ENCODE measurements around the gene STK39.
"Not testable (repeated sequence)": the region's sequence is repeated elsewhere in the genome, so short reads cannot be mapped to it uniquely, and the experiment has no call there.

STK39 gene

GRCh38 chr2:168120730-168121129 is 126.7 kb downstream of the STK39 start:
- no peak for DNase-seq (ENCODE audit: low read depth, low spot score)
- H3K4me3 ChIP-seq (ENCODE audit: low read length) = no peak overlapping the region

GRCh38 chr2:168120310-168120709 is 127.1 kb downstream of the STK39 start:
- no peak for DNase-seq (ENCODE audit: low read depth, low spot score)
- no peak overlapping the region for H3K4me3 ChIP-seq (ENCODE audit: low read length)

GRCh38 chr2:168119515-168120141 is 127.8 kb downstream of the STK39 start:
- DNase-seq (ENCODE audit: low read depth, low spot score) = peak; percentile 68

GRCh38 chr2:168118733-168119514 is 128.5 kb downstream of the STK39 start:
- DNase-seq (ENCODE audit: low read depth, low spot score) = peak; percentile 54
- H3K4me3 ChIP-seq (ENCODE audit: low read length) = no peak overlapping the region

More at GRCh38 chr2:168119515-168120141, 127.8 kb downstream of the STK39 start:
- no peak overlapping the region for H3K4me3 ChIP-seq (ENCODE audit: low read length)

- H3K4me3 ChIP-seq (ENCODE audit: low read length) = no peak overlapping the region
Observed at GRCh38 chr2:168116448-168116847, 130.9 kb downstream of the STK39 start.

GRCh38 chr2:168114619-168115018 is 132.8 kb downstream of the STK39 start:
- no peak overlapping the region for H3K4me3 ChIP-seq (ENCODE audit: low read length)
- no peak for DNase-seq (ENCODE audit: low read depth, low spot score)

More at GRCh38 chr2:168116448-168116847, 130.9 kb downstream of the STK39 start:
- DNase-seq (ENCODE audit: low read depth, low spot score) = no peak

- DNase-seq (ENCODE audit: low read depth, low spot score) = no peak
- H3K4me3 ChIP-seq (ENCODE audit: low read length) = no peak overlapping the region
Observed at GRCh38 chr2:168114040-168114439, 133.4 kb downstream of the STK39 start.

- H3K4me3 ChIP-seq (ENCODE audit: low read length) = no peak overlapping the region
- DNase-seq (ENCODE audit: low read depth, low spot score) = no peak
Observed at GRCh38 chr2:168107322-168107721, 140.1 kb downstream of the STK39 start.

- no peak for DNase-seq (ENCODE audit: low read depth, low spot score)
- H3K4me3 ChIP-seq (ENCODE audit: low read length) = no peak overlapping the region
Observed at GRCh38 chr2:168105127-168105683, 142.2 kb downstream of the STK39 start.

- DNase-seq (ENCODE audit: low read depth, low spot score) = no peak
Observed at GRCh38 chr2:168097431-168097830, 150.0 kb downstream of the STK39 start.

GRCh38 chr2:168096158-168096557 is 151.2 kb downstream of the STK39 start:
- no peak overlapping the region for H3K4me3 ChIP-seq (ENCODE audit: low read length)
- DNase-seq (ENCODE audit: low read depth, low spot score) = no peak

More at GRCh38 chr2:168097431-168097830, 150.0 kb downstream of the STK39 start:
- H3K4me3 ChIP-seq (ENCODE audit: low read length) = no peak overlapping the region

GRCh38 chr2:168091986-168092385 is 155.4 kb downstream of the STK39 start:
- no peak overlapping the region for H3K4me3 ChIP-seq (ENCODE audit: low read length)
- no peak for DNase-seq (ENCODE audit: low read depth, low spot score)

GRCh38 chr2:168090366-168091135 is 156.8 kb downstream of the STK39 start:
- no peak for DNase-seq (ENCODE audit: low read depth, low spot score)
- H3K4me3 ChIP-seq (ENCODE audit: low read length) = no peak overlapping the region

- H3K4me3 ChIP-seq (ENCODE audit: low read length) = no peak overlapping the region
Observed at GRCh38 chr2:168089200-168089599, 158.2 kb downstream of the STK39 start.

GRCh38 chr2:168087401-168087800 is 160.0 kb downstream of the STK39 start:
- no peak overlapping the region for H3K4me3 ChIP-seq (ENCODE audit: low read length)
- no peak for DNase-seq (ENCODE audit: low read depth, low spot score)

More at GRCh38 chr2:168089200-168089599, 158.2 kb downstream of the STK39 start:
- DNase-seq (ENCODE audit: low read depth, low spot score) = peak; percentile 9

- H3K4me3 ChIP-seq (ENCODE audit: low read length) = no peak overlapping the region
- DNase-seq (ENCODE audit: low read depth, low spot score) = no peak
Observed at GRCh38 chr2:168086851-168087250, 160.5 kb downstream of the STK39 start.

- DNase-seq (ENCODE audit: low read depth, low spot score) = no peak
- H3K4me3 ChIP-seq (ENCODE audit: low read length) = no peak overlapping the region
Observed at GRCh38 chr2:168085801-168086361, 161.5 kb downstream of the STK39 start.

GRCh38 chr2:168084288-168084687 is 163.1 kb downstream of the STK39 start:
- H3K4me3 ChIP-seq (ENCODE audit: low read length) = no peak overlapping the region
- no peak for DNase-seq (ENCODE audit: low read depth, low spot score)

- DNase-seq (ENCODE audit: low read depth, low spot score); H3K4me3 ChIP-seq (ENCODE audit: low read length): not testable (repeated sequence)
Observed at GRCh38 chr2:168081452-168081851, 165.9 kb downstream of the STK39 start.
